HEK293 (cell line): Measurements from ENCODE around the gene TGFB2.

Source experiments
- CTCF ChIA-PET: fragments of 350-600 bp; formaldehyde crosslinking; extraction: SDS; loops from one replicate; lab custom pipeline; 2021; ENCODE audit warnings: antibody characterized with exemption; lab: Yijun Ruan, JAX
- POLR2A ChIA-PET: fragments of 300-600 bp; formaldehyde crosslinking; extraction: SDS; loops from one replicate; lab custom pipeline; 2020; ENCODE audit warnings: antibody characterized with exemption, inconsistent platforms; lab: Yijun Ruan, JAX
- H3K27ac ChIP-seq: fragments of 200-500 bp; sonication (Bioruptor generic); 2 replicates; pipeline ENCODE4 v1.5.1; 2014; ENCODE audit warnings: low read depth, low read length, control low read depth, inconsistent platforms; ENCODE audit errors: extremely low read depth
- H3K36me3 ChIP-seq, 2 experiments: fragments of 200-500 bp in 1 of 2; sonication (Bioruptor generic) in 1 of 2; 1 replicate in 1 of 2; 2 replicates in 1 of 2; pipeline ENCODE4 v1.5.1; 2014 to 2017; ENCODE audit warnings: inconsistent platforms in 2 of 2, low read length in 2 of 2; ENCODE audit not compliant: control insufficient read depth in 2 of 2, insufficient read depth in 1 of 2
- H3K4me1 ChIP-seq: fragments of 200-500 bp; sonication (Bioruptor generic); 2 replicates; pipeline ENCODE4 v1.5.1; 2014; ENCODE audit warnings: mild to moderate bottlenecking, low read length, inconsistent platforms; ENCODE audit not compliant: control insufficient read depth, insufficient read depth
- H3K4me3 ChIP-seq: 2 replicates; pipeline ENCODE4 v1.5.1; 2011; ENCODE audit warnings: low read depth, mild to moderate bottlenecking, control low read depth, low read length, moderate library complexity
- H3K9me3 ChIP-seq: fragments of 200-500 bp; sonication (Bioruptor generic); 2 replicates; pipeline ENCODE4 v1.5.1; 2014; ENCODE audit warnings: low read depth, low read length, inconsistent platforms; ENCODE audit not compliant: control insufficient read depth, insufficient read depth
- FEZF1 ChIP-seq: fragments of 450-650 bp; formaldehyde crosslinking; IDR thresholded peaks from 2 replicates; pipeline ENCODE4 v1.5.1; 2016; ENCODE audit warnings: missing biosample characterization, missing genetic modification characterization
- PRDM6 ChIP-seq: fragments of 450-650 bp; formaldehyde crosslinking; IDR thresholded peaks from 2 replicates; pipeline ENCODE4 v1.5.1; 2017; ENCODE audit warnings: missing biosample characterization, missing genetic modification characterization
- TRIM28 ChIP-seq: IDR thresholded peaks from 2 replicates; pipeline ENCODE4 v1.6.1; 2011; ENCODE audit warnings: low read length, control low read depth, borderline replicate concordance
- ZNF2 ChIP-seq: fragments of 450-650 bp; formaldehyde crosslinking; IDR thresholded peaks from 2 replicates; pipeline ENCODE4 v1.5.1; 2016; ENCODE audit warnings: missing biosample characterization, missing genetic modification characterization
- ZNF214 ChIP-seq: fragments of 450-650 bp; formaldehyde crosslinking; IDR thresholded peaks from 2 replicates; pipeline ENCODE4 v1.5.1; 2017; ENCODE audit warnings: missing biosample characterization, mild to moderate bottlenecking, missing genetic modification characterization, borderline replicate concordance
- ZNF366 ChIP-seq: fragments of 450-650 bp; formaldehyde crosslinking; conservative IDR thresholded peaks from 2 replicates; pipeline ENCODE4 v1.5.1; 2016; ENCODE audit warnings: missing biosample characterization, missing genetic modification characterization
- ZNF37A ChIP-seq: fragments of 450-650 bp; IDR thresholded peaks from 2 replicates; pipeline ENCODE4 v1.5.1; 2018; ENCODE audit warnings: missing biosample characterization, missing genetic modification characterization
- ZNF391 ChIP-seq: fragments of 450-650 bp; formaldehyde crosslinking; IDR thresholded peaks from 2 replicates; pipeline ENCODE4 v1.5.1; 2016; ENCODE audit warnings: low read depth, missing biosample characterization, missing genetic modification characterization, borderline replicate concordance
- ZNF398 ChIP-seq: fragments of 450-650 bp; formaldehyde crosslinking; IDR thresholded peaks from 2 replicates; pipeline ENCODE4 v1.5.1; 2017; ENCODE audit warnings: missing biosample characterization, missing genetic modification characterization
- ZNF76 ChIP-seq: fragments of 450-650 bp; formaldehyde crosslinking; IDR thresholded peaks from 2 replicates; pipeline ENCODE4; 2016; ENCODE audit warnings: low read depth, missing biosample characterization, missing genetic modification characterization, borderline replicate concordance
- ZNF843 ChIP-seq: fragments of 450-650 bp; formaldehyde crosslinking; IDR thresholded peaks from 2 replicates; pipeline ENCODE4 v1.5.1; 2016; ENCODE audit warnings: missing biosample characterization, missing genetic modification characterization
- ZSCAN4 ChIP-seq: fragments of 450-650 bp; formaldehyde crosslinking; IDR thresholded peaks from 2 replicates; pipeline ENCODE4 v1.5.1; 2017; ENCODE audit warnings: missing biosample characterization, missing genetic modification characterization
- TF ChIP-seq, protein P1 (sequence below): fragments of 450-650 bp; formaldehyde crosslinking; IDR thresholded peaks from 2 replicates; pipeline ENCODE4 v1.5.1; 2016; ENCODE audit warnings: missing biosample characterization, missing genetic modification characterization, borderline replicate concordance
- TF ChIP-seq, protein P2 (sequence below): fragments of 450-650 bp; formaldehyde crosslinking; IDR thresholded peaks from 2 replicates; pipeline ENCODE4 v1.5.1; 2017; ENCODE audit warnings: missing biosample characterization, missing genetic modification characterization
- TF ChIP-seq, protein P3 (sequence below): fragments of 450-650 bp; IDR thresholded peaks from 2 replicates; pipeline ENCODE4 v1.5.1; 2018; ENCODE audit warnings: missing biosample characterization, mild to moderate bottlenecking, missing genetic modification characterization

TGFB2 gene

GRCh38 chr1:218431476-218431875, 86.3 kb downstream of the TGFB2 start (continued):
- TF ChIP-seq, protein P1, sequence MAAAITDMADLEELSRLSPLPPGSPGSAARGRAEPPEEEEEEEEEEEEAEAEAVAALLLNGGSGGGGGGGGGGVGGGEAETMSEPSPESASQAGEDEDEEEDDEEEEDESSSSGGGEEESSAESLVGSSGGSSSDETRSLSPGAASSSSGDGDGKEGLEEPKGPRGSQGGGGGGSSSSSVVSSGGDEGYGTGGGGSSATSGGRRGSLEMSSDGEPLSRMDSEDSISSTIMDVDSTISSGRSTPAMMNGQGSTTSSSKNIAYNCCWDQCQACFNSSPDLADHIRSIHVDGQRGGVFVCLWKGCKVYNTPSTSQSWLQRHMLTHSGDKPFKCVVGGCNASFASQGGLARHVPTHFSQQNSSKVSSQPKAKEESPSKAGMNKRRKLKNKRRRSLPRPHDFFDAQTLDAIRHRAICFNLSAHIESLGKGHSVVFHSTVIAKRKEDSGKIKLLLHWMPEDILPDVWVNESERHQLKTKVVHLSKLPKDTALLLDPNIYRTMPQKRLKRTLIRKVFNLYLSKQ, result no peak
- no peak for TF ChIP-seq ZNF843 (tag by site-specific recombination)
- no peak for TF ChIP-seq ZNF76
- no peak for TF ChIP-seq ZNF37A (tag by site-specific recombination)
- no peak for TF ChIP-seq PRDM6 (tag by site-specific recombination)
- no peak for TF ChIP-seq ZNF391 (tag by site-specific recombination)
- TF ChIP-seq ZSCAN4 (tag by site-specific recombination), result no peak
- no peak for TF ChIP-seq ZNF2 (tag by site-specific recombination)

GRCh38 chr1:218433744-218434143, 88.6 kb downstream of the TGFB2 start:
- H3K9me3 ChIP-seq, result no peaks in the 10 kb centered on the region
- no peak overlapping the region for H3K27ac ChIP-seq
- no peaks in the 10 kb centered on the region for H3K36me3 ChIP-seq
- TF ChIP-seq TRIM28, result no peak
- TF ChIP-seq, protein P2, sequence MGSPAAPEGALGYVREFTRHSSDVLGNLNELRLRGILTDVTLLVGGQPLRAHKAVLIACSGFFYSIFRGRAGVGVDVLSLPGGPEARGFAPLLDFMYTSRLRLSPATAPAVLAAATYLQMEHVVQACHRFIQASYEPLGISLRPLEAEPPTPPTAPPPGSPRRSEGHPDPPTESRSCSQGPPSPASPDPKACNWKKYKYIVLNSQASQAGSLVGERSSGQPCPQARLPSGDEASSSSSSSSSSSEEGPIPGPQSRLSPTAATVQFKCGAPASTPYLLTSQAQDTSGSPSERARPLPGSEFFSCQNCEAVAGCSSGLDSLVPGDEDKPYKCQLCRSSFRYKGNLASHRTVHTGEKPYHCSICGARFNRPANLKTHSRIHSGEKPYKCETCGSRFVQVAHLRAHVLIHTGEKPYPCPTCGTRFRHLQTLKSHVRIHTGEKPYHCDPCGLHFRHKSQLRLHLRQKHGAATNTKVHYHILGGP, result 0 out of 2 replicates have a peak, but pooled peaks have one; percentile 21
- no peak for TF ChIP-seq ZNF214 (tag by site-specific recombination)
- peak; percentile 58; the same call in 1 of the 2 replicates for TF ChIP-seq FEZF1 (tag by site-specific recombination)
- peak; percentile 65 for TF ChIP-seq PRDM6 (tag by site-specific recombination)
- TF ChIP-seq, protein P3, sequence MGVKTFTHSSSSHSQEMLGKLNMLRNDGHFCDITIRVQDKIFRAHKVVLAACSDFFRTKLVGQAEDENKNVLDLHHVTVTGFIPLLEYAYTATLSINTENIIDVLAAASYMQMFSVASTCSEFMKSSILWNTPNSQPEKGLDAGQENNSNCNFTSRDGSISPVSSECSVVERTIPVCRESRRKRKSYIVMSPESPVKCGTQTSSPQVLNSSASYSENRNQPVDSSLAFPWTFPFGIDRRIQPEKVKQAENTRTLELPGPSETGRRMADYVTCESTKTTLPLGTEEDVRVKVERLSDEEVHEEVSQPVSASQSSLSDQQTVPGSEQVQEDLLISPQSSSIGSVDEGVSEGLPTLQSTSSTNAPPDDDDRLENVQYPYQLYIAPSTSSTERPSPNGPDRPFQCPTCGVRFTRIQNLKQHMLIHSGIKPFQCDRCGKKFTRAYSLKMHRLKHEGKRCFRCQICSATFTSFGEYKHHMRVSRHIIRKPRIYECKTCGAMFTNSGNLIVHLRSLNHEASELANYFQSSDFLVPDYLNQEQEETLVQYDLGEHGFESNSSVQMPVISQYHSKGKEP (tag by site-specific recombination), result 0 out of 2 replicates have a peak, but pooled peaks have one; percentile 7
- peak; percentile 46; the same call in 1 of the 2 replicates for TF ChIP-seq ZNF366 (tag by site-specific recombination)
- TF ChIP-seq ZNF398 (tag by site-specific recombination), result 0 out of 2 replicates have a peak, but pooled peaks have one; percentile 10
- ChIA-PET POLR2A (no interaction called here), CTCF (interaction anchor here (1.0 kb wide), 1 partner anchor 9 kb away, joined by 3 read pairs; no protein-coding TSS in a partner anchor)
- no peaks in the 10 kb centered on the region for H3K4me1 ChIP-seq
- H3K4me3 ChIP-seq, result no peak overlapping the region
